Measurements from ENCODE around the gene NEBL.

Gene NEBL

DNA sequence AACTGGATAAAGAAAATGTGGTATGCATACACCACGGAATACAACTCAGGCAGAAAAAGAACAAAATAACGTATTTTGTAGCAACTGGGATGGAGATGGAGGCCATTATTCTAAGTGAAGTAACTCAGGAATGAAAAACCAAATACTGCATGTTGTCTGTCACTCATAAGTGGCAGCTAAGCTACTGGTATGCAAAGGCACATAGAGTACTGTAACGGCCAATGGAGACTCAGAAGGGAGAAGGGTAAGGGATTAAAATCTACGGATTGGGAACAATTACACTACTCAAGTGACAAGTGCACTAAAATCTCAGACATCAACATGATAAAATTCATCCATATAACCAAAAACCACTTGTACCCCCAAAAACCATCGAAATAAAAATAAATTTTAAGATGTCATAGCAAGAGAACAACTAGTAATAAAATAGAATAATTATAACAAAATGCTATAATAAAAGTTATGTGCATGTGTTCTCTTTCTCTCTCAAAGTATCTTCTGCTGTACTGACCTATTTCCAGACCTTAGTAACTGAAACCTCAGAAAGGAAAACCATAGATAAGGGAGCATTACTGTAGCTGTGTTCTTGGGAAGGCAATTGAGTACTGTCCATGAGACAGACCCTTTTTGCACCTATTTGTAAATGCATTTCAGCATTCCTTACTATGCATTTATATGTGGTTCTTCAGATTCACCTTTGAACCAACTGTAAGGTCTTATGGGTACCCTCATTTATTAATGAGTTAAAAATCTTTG is 6.7 kb upstream of the NEBL start:
- DNase-seq (ENCODE audit: low read depth in 2 of 2), result no peak

DNA sequence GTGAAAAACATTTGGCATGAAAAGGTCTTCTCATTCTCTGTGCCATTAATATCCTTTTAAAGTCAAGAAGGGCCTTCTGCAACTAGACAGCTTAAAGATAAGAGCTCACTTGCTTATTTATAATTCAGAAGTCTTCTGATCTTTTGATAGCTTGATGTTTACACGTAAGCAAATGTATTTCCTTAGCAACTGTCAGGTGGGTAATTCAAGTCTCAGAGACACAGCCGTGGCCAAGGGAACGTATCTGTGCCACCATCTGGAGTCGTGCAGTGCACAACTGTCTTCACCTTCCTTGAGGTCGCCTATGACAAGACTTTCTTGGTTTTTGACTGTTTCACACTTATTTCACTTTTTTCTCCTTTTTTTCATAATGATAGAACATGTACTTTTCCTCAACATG is 4.0 kb upstream of the NEBL start:
- DNase-seq (ENCODE audit: low read depth in 2 of 2), result no peak

DNA sequence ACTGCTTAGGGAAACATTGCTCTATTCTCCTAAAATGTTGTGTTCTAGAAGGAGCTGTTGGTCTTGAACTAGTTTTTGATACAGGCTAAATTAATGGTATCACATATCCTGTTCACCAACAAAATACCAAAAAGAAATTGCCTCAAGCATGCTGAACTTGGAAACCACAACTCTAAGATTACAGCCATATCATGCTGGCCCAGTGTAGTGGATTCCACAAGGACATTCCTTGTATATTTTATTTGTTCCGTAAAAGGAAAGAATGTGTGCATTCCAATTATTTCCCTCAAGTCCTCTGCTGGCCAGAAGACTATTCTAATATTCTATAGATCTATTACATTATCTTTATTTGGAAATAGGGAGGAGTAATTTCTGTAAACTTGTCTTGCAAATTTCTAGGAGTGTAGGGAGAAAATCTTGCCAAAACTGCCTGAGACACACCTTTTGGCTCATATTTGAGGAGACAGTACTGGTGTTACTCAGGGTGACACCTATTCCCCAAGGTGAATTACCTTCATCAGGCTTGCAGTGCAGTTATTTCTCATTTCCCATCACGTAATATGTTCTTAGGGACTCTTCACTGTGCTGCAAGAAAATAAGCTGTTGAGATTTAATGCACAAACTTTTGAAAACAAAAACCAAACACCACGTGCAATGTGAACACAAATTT is 1.9 kb upstream of the NEBL start:
- DNase-seq (ENCODE audit: low read depth in 2 of 2), result no peak

DNA sequence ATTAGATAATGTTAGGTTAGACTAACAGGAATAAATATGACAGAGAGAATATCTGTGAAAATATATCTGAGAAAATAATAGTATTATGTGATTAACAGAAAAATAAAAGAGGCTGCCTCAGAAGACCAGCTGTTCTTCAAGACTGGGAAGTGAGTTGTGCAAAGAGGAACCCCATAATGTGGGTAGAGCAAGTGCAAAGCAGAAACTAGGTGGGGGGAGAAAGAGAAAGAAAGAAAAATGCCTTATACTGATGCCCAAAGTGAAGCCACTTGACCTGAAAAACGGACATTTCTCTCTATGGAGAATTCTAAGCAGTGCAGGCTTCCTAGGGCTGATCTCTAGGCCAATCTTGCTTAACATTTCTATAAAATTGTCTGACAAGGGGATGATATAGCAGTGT is 3.8 kb downstream of the NEBL start:
- DNase-seq (ENCODE audit: low read depth in 2 of 2), result no peak

DNA sequence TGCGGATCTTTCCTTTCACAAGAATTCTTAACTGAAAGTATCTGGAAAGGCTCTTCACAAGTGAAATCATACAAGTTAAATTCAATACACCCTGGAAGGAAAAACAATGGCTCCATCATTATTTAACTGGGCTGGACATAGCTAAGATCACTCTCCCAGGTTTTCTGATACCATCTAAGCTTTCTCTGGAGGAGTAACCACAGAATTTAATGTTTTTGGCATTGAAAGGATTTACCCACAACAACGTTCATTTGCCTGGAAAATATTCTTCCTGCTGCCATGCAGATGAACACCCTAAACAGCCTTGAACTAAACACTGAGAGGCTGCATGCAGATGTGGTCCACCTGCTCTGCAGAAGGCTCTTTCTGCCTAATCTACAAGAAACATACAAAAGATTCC is 4.3 kb downstream of the NEBL start:
- DNase-seq (ENCODE audit: low read depth in 2 of 2), result no peak

DNA sequence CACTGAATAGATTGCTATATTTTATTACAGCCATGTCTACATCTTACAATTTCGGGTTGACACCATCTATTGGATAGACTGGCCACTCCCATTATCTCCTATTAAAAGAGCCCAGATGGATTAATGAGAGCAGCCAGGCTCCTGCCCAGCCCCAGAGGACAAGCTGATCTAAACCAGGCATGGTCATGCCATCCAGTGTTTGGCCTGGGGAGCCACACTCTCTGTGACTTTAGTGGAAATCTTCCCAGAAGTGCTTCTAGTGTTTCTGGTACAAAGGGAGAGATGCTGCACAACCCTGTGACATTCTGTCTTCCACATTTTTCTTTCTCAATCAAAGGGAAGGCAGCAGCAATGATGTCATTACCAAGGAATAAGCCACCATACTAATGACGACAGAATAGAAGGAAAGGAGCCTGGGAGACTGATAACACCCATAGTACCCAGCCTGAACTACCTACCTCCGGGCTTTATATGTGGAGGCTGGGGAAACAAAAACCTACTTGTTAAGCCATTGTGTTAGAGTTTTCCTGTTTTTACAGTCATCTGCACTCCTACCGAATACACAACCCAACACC is 5.0 kb downstream of the NEBL start:
- no peak for DNase-seq (ENCODE audit: low read depth in 2 of 2)

DNA sequence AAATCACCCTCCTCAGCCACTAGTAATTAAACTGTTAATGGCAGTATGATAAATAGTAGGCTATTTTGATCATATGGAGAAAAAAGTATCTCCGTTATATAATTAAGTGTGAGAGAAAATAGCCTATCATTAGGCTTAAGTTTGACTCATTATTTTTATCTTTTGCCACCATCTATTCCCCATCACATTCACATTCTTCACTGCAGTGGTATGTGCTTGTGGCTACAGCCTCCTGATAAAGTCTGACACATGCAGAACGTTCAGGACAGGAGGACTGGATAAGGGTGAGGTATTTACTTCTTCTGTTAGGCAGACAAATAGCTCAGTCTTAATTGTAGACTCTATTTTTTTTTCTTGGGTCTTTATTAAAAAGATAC is 5.8 kb downstream of the NEBL start:
- no peak for DNase-seq (ENCODE audit: low read depth in 2 of 2)

DNA sequence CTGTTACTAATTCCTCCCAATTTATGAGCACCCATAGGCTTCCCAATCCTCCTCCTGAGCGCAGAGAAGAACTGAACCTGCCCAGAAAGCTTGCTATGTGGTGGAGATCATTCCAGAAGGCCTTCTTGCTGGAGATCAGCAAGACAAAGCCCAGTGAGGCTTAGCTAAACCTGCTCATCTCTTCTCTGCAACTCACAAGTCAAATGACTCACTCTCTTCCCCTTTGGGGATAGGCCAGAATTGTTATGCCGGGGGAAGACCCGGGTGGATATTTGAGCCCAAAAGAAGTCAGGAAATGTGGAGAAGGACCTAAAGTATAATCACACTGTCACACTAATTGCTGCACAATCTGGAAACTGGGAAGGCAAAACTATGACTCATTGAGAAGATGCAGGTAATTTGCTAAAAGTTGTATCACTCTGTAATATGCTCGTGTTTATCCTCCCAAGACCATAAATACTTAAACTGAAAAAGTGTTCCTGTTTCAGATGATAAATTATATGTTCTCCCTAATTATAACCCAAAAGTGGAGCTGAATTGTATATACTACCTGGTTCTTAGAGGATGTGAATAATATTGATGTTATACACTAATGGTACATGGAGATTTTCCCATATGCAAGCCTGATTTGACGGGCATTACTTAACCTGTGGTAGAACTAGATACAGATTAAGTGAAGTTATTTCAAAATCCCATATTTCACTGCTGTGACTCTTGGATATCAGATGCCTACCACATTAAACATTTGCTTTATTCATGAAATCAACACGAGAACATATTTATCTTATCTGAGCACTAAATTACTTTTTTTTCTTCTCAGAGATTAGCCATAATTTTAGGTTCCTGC is 6.4 kb downstream of the NEBL start:
- DNase-seq (ENCODE audit: low read depth in 2 of 2), result no peak

DNA sequence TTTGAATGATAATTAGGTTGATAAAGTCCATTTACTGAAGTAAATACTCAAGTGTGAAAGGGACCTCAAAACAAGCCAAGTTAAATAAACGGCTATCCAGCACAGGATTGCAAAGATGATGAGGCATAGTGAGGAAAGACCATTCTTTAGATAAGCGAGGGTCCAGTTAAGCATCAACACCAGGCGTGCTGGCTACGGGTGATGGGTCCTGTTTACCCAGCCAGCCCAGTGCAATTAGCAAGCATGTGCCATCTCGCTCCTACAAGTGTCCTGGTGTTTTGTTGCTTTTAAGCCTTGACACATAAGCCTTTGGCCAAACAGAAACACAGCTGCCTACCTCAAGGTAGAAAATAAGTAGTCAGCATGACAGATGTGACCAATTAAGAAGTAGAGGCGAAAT is 7.1 kb downstream of the NEBL start:
- DNase-seq (ENCODE audit: low read depth in 2 of 2), result no peak

DNA sequence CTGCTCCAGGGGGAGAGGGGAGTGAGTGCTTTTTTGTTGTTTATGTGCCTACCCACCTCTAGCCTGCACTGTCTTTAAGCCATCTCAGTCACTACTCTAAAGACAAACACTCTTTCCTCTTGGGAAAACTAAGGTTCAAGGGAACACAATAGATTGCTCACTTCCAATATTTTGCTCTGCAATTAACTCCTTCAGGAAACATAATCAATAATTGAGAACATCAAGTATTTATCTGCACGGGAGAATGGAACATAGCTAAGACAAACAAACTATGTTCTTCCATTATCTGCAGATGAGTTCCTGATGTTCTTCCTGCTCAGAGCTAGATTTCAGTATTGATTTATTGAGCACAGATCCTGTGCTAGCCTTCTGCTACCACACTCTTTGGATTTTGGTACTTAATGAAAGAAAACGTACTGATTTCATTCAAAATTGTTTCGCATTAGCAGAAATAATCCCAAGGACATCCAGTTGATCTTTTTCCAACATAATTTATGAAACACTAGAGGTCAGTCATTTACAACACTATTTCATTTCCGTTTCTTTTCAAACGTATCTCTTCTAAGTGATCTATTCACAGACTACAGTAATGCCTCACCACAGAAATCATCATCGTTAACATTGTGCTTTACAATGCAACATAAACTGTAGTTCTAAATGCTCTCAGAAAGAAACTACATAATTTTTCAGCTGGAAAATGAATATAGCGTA is 8.3 kb downstream of the NEBL start:
- no peak for DNase-seq (ENCODE audit: low read depth in 2 of 2)

DNA sequence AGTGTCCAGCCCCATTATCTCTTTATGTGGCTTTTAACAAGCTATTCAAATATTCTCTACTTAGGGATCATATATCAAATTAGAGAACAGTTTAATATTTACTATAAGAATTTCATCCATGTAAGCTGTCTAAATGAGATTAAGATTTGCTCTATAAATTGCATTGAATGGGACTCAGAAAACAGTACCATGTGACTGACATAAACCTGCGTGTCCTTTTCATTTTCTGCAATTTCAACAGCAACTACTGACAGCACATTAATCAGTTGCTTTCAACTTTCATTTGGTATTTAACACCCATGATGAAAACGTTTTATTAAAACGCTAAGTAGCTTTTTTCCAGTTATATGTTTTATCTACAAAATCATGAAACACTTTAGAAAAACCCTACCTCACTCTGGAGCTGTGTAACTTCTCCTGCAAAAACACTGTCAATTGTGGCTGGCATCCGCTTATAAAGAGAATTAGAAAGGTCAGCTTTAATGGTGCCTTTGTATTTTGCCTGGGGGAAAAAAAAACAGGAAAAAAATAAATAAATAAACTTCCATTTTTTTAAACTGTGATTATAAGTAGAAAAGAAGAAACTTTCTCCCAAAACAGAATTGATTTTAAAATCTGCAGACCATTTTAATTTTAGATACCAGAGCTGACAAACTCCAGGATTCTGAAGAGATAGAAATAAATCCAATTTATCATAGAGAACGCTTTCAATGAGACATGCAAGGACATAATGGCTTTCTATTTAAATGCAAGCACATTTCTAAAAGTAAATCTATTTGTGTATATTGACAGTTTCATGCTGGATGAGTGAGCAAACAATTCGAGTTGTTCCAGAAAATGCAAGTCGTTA is 9.2 kb downstream of the NEBL start:
- no peak for DNase-seq (ENCODE audit: low read depth in 2 of 2)

DNA sequence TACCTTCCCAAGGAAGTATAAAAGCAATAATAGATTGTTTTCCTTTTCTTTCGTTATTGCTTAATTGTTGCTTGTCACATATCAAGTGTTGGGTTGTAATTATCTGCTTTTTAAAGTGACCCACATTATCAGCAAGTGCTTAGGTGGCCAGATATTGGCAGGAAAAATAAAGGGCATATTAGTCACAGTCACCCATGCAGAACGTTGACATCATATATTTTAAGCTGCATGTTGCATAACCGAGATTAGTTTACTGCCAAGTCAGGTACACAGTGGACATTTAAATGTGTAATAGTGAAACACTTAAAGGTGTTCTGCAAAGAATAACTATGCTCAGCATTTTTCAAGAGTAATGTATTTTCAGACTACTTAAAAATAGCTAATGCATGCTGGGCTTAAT is 11.4 kb downstream of the NEBL start:
- DNase-seq (ENCODE audit: low read depth in 2 of 2), result no peak

DNA sequence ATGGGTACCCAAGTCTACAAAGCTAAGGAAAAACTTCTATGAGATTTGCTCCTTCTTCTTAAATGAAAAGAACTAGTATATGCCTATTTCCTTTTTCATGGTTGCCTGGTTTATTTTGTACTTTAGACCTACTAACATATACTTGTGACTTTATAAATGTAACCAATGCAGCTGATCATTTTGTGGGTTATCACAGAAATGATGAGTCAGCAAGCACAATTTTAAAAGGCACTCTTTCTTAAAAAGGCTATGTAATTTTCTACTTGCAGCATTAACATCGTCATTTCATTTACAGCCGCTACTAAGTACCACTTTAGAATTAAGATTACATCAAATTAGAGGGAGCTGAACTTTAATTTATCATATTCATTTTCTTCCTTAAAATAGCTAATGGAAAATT is 13.6 kb downstream of the NEBL start:
- DNase-seq (ENCODE audit: low read depth in 2 of 2), result no peak

DNA sequence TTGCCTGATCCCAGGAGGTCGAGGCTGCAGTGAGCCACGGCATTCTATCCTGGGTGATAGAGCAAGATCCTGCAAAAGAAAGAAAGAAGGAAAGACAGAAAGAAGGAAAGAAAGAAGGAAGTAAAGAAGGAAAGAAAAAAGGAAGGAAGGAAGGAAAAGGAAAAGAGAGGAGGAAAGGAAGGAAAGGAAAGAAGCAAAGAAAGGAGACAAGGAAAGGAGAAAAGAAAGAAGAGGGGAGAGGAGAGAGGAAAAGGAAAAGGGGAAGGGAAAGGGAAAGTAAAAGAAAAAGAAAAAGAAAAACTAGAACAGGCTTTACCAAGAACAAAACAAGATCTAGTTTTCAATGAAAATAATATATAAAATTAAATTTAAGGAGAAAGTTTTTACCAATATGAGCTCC is 15.0 kb downstream of the NEBL start:
- DNase-seq (ENCODE audit: low read depth in 2 of 2), result no peak

DNA sequence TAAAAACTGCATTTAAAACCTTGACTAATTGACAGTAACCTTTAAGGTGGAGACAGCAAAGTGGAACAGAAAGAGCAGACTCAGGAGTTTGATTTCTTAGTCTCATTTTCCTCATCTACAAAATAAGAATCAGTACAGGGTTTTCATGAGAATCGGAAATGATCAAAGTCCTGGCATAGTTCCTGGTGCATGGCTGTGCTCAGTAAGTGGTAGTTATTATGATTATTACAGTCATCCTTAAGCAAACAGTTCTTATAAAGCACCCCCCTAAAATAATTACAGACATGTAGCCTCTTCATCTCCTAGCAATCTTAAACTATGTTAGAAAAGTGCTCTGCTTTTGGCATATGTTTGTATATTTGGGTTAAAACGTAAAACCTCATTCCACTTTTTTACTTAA is 18.0 kb downstream of the NEBL start:
- no peak for DNase-seq (ENCODE audit: low read depth in 2 of 2)

DNA sequence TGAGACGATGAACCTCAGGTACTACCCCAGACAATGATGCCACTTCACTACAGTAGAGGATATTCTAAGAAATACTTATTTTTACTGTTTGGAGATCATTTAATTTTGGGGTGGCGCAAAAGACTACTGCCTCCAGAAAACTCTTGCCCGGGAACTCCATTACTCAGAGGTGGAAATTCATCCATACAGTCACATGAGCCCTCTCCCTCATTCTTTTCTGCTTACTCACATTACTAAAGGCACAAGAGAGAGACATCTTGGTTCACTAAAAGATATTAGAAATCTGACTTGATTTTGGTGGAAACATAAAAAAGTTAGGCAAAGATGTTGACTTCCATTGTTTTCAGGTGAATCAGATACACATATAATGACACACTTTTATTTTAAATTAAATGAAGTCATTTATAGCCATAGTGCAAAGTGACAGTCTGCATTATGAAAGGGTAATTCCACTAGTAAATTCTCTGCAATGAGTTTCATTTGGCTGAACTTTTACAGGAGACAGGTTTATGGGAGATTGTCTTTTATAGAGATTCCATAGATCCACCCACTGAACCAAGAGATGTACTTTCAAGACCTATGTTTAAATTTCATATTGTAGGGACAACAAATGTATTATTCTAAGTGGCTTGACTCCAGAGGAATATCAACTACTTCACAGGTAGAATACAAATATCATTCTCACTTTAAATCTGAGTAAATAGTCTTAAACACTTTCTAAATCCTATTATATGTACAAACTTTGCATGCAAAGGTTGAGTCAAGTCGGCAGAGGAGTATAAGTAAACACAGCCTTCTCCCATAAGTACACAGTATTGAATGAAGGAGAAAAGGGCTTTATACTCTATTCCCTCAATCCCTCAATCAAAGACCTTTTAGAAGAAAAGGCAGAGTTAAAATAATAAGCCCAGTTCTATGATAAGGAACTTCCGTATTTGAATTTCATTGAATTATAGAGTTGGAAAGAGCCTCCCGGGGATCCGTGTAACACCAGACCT is 18.8 kb downstream of the NEBL start:
- DNase-seq (ENCODE audit: low read depth in 2 of 2), result no peak

DNA sequence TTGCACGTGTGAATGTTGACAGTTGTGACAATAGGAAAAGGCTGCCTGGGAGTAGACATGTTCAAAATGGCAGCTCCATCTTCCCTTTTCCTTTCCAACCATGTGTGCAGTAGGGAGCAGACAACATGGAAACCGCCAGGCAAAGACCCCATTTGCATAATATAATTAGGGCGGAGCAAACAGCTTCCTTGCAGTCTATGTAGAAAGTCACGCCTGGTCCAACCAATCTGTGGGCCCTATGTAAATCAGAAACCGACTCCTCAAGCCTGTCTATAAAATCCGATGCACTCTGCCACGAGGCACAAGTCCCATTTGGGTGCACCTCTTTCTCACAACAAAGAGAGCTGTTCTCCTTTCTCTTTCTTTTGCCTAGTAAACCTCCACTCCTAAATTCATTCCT is 19.6 kb downstream of the NEBL start:
- DNase-seq (ENCODE audit: low read depth in 2 of 2), result no peak

DNA sequence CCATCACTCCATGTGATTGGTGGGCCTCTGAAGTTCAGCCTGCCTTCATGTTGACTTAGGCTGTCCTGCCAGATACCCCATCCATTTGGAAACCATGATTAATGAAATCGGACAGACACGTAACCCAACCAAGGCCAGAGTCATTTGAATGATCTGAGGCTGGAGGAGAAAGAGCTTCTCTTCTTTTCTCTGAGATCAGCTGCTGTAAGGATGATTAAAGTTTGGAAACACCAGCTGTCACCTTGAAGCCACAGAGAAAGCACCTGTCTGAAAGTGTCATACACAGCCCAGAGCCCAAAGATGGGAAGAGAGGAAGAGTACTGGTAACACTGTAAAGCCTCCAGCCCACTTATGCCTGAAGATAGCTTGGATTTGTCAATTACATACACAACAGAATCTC is 22.9 kb downstream of the NEBL start:
- no peak for DNase-seq (ENCODE audit: low read depth in 2 of 2)

DNA sequence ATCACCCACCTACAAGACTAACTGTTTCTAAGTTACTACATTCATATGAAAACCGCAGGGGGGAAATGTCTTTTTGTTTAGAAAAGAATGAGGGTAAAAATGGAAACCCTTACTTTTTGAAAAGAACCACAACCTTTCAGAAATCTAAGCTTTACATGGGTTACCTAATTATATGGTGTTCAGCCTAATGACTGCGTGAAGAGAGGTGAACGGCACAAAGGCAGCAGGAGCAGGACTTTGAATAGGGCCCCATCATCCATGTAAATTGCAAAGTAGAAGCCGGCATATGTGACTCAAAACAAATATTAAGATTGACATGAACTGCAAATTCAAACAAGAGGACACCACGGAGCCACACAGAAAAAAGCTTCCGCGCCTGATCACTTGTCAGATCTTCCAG is 25.1 kb downstream of the NEBL start:
- DNase-seq (ENCODE audit: low read depth in 2 of 2), result no peak

DNA sequence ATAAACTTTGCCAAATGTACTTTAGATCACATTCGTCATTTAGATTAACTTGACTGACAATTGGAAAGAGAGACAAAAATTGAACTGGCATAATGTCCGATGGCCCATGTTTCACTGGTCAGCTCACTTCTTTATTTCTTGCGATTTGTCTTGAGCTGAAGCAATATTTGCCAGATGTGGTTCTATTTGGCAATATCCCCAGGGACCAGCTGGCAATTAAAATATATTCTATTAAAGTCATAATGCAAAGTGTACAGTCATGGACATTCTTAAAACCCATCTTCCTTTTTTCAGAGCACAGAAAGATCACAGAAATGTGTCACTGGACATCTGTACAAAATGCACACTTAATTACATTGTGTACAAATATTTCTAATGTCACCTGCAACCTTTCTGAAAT is 26.3 kb downstream of the NEBL start:
- no peak for DNase-seq (ENCODE audit: low read depth in 2 of 2)
